Fibroblast of lung (primary cell): Measurements from ENCODE around the gene FOXR1. TPM values are rescaled to one million over a fixed set of nuclear protein-coding genes. Genes with fewer than 3 reads are reported as not detected.

Experiments used
- DNase-seq, 2 donors: peaks; one replicate each; pipeline versions ENCODE4 v3.0.0 to v3.0.0-alpha.2; 2010; ENCODE audit warnings: low read depth in 2 of 2
- H2AFZ ChIP-seq: 2 replicates; pipeline ENCODE4 v1.5.1; 2012; ENCODE audit warnings: low read length, control low read depth, inconsistent platforms
- H3K27ac ChIP-seq: 2 replicates; pipeline ENCODE4 v1.5.1; 2011; ENCODE audit warnings: low read length, control low read depth; ENCODE audit not compliant: insufficient read depth
- H3K27me3 ChIP-seq: 2 replicates; pipeline ENCODE4 v1.5.1; 2011; ENCODE audit warnings: mild to moderate bottlenecking, low read length; ENCODE audit not compliant: control insufficient read depth, insufficient read depth
- H3K36me3 ChIP-seq: 2 replicates; pipeline ENCODE4 v1.5.1; 2011; ENCODE audit warnings: low read length; ENCODE audit not compliant: control insufficient read depth, insufficient read depth
- H3K4me1 ChIP-seq: 2 replicates; pipeline ENCODE4 v1.5.1; 2011; ENCODE audit warnings: low read length; ENCODE audit not compliant: control insufficient read depth, insufficient read depth; ENCODE audit errors: extremely low read depth
- H3K4me2 ChIP-seq: 2 replicates; pipeline ENCODE4 v1.5.1; 2011; ENCODE audit warnings: low read length, control low read depth; ENCODE audit not compliant: insufficient read depth; ENCODE audit errors: extremely low read depth
- H3K4me3 ChIP-seq, 4 experiments: fragments of 200-600 bp in 1 of 4; sonication (generic) in 1 of 4; replicated peaks in 1 of 4; 2 replicates each; pipeline ENCODE4 v1.5.1; 2011 to 2016; ENCODE audit warnings: low read length in 4 of 4, low read depth in 3 of 4, mild to moderate bottlenecking in 3 of 4, control low read depth in 2 of 4, inconsistent platforms in 1 of 4, mixed read lengths in 1 of 4; ENCODE audit not compliant: insufficient read depth in 1 of 4; ENCODE audit errors: control extremely low read depth in 1 of 4
- H3K79me2 ChIP-seq: 2 replicates; pipeline ENCODE4 v1.5.1; 2012; ENCODE audit warnings: mild to moderate bottlenecking, low read length, inconsistent platforms; ENCODE audit not compliant: control insufficient read depth, insufficient read depth
- H3K9ac ChIP-seq: 2 replicates; pipeline ENCODE4 v1.5.1; 2011; ENCODE audit warnings: mild to moderate bottlenecking, low read length, control low read depth; ENCODE audit not compliant: insufficient read depth
- H3K9me3 ChIP-seq: 2 replicates; pipeline ENCODE4 v1.5.1; 2012; ENCODE audit warnings: low read depth, low read length; ENCODE audit not compliant: control insufficient read depth, insufficient read depth
- H4K20me1 ChIP-seq: 2 replicates; pipeline ENCODE4 v1.5.1; 2011; ENCODE audit warnings: low read length; ENCODE audit not compliant: control insufficient read depth, insufficient read depth; ENCODE audit errors: extremely low read depth
- EZH2 ChIP-seq: IDR thresholded peaks from 2 replicates; pipeline ENCODE4 v1.5.1; 2012; ENCODE audit warnings: low read length, control low read depth, mild to moderate bottlenecking; ENCODE audit errors: missing control alignments
- polyA plus RNA-seq, 2 donors: library from polyadenylated mRNA; depleted of rRNA in 1 of 2; stranded (reverse) in 1 of 2; unstranded in 1 of 2; fragments of >200 nt; gene quantifications; 2 replicates each; pipeline ENCODE4 v1.2.1, GENCODE V29; 2011 to 2012; ENCODE audit warnings: missing spikeins in 1 of 2
- total RNA-seq: library from RNA; depleted of rRNA; stranded (reverse); fragments of >200 nt; gene quantifications from 2 replicates; pipeline ENCODE4 v1.2.1, GENCODE V29; 2014
- TF ChIP-seq, protein P1 (sequence below), 2 donors: IDR thresholded peaks in 1 of 2; conservative IDR thresholded peaks in 1 of 2; 1 replicate in 1 of 2; 2 replicates in 1 of 2; pipeline ENCODE4 v1.5.1; 2011 to 2012; ENCODE audit warnings: low read length in 2 of 2, control low read depth in 1 of 2, inconsistent platforms in 1 of 2, low read depth in 1 of 2, mild to moderate bottlenecking in 1 of 2

Gene FOXR1
- total and polyA plus RNA-seq, 2 donors (not counting 1 experiment from before 2014, with no cell fraction given): not detected

DNA sequence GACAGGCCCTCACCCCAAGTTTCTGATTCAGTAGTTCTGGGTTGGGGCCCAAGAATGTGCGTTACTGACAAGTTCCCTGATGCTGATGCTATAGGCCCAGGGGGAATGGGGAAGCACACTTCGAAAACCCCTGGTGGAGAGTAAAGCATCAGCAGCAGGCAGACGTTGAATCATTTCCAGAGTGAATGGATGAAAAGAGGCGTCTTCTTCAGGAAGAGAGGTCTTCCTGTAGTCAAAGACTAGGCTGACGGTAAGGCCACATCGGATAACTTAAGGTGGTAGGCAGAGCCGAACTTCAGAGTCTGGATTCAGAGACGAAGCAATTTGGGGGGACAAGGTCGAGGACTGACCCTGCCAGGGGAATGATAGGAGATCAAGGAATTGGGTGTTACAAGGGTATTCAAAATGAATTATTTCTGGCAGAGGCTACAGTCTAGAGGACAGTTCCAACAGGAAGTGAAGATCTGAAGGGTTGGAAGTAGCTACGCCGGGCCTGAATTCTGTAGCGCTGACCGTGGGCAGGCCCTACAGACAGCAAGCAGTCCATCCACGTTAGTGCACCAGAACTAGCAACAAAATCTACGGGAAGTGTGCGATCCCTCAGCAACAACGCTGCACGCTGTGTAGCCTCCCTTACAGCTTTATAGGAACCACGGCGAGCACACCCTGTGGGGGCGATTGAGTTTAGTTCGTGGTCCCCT, 25.5 kb downstream of the FOXR1 start:
- peak in 1 of 2 donors; percentile 17 for DNase-seq
- H4K20me1 ChIP-seq: no peaks in the 10 kb centered on the region
- peak overlapping the region; percentile 99 for H2AFZ ChIP-seq
- no peaks in the 10 kb centered on the region for H3K27me3 ChIP-seq
- TF ChIP-seq, protein P1, sequence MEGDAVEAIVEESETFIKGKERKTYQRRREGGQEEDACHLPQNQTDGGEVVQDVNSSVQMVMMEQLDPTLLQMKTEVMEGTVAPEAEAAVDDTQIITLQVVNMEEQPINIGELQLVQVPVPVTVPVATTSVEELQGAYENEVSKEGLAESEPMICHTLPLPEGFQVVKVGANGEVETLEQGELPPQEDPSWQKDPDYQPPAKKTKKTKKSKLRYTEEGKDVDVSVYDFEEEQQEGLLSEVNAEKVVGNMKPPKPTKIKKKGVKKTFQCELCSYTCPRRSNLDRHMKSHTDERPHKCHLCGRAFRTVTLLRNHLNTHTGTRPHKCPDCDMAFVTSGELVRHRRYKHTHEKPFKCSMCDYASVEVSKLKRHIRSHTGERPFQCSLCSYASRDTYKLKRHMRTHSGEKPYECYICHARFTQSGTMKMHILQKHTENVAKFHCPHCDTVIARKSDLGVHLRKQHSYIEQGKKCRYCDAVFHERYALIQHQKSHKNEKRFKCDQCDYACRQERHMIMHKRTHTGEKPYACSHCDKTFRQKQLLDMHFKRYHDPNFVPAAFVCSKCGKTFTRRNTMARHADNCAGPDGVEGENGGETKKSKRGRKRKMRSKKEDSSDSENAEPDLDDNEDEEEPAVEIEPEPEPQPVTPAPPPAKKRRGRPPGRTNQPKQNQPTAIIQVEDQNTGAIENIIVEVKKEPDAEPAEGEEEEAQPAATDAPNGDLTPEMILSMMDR (conservative IDR thresholded peaks at IDR 0.05 in 1 of 2, IDR thresholded peaks at IDR 0.05 in 1 of 2; ENCODE audit: low read depth in 1 of 2, low read length in 2 of 2): peak; percentile 13 to 33
- no peak for TF ChIP-seq EZH2
- H3K4me3 ChIP-seq: peak overlapping the region; percentile 73 to 97 (median 87)
- H3K79me2 ChIP-seq: peaks cover 15% of the 10 kb centered on the region
- H3K27ac ChIP-seq: peak overlapping the region; percentile 87
- H3K9me3 ChIP-seq: no peaks in the 10 kb centered on the region
- H3K9ac ChIP-seq: peak overlapping the region; percentile 53
- H3K4me2 ChIP-seq: peak overlapping the region; percentile 92
- H3K4me1 ChIP-seq: no peaks in the 10 kb centered on the region
- H3K36me3 ChIP-seq: no peaks in the 10 kb centered on the region

DNA sequence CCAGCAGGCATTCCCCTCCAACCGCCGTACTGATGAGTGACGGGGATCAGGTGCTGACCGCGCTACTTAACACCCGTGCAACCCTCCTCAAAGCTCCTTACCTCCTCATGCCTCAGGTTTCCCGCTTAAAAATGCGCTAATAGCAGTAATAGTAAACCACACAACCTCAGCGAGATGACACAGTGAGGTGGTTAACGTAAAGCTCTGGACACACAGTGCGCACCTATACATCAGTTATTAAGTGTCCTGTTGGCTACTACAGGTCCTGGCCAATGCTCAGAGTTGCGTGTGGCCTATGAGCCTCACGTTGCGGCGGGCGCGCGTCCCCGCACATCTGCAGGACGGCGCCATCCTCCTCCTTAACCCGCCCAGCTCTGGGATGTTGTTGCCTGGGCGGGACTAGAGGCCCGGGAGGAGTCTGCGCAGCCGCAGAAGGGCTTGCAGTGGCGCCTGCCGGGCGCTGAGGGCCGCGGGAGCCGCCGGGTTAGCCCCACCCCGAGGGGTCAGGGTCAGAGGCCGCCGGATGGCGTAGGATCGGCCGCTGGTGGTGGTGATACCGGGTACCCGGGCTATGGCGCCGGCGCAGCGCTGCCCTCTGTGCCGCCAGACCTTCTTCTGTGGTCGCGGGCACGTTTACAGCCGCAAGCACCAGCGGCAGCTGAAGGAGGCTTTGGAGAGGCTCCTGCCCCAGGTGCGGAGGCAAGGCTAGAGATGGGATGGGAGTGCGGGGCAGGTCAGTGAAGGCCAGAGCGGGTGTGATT, 26.2 kb downstream of the FOXR1 start, which contains the start of gene CENATAC:
Gene CENATAC, plus strand, starts transcription at position 512 of the 761 bp plus-strand sequence. Its CDS starts 60 bp downstream, at position 572.
- peaks cover 15% of the 10 kb centered on the region for H3K79me2 ChIP-seq
- no peaks in the 10 kb centered on the region for H3K9me3 ChIP-seq
- peak within 1 kb of the TSS; percentile 95 for H3K4me2 ChIP-seq
- H3K4me1 ChIP-seq: no peaks in the 10 kb centered on the region
- TF ChIP-seq, protein P1 (conservative IDR thresholded peaks at IDR 0.05 in 1 of 2, IDR thresholded peaks at IDR 0.05 in 1 of 2; ENCODE audit: low read depth in 1 of 2, low read length in 2 of 2): no peak
- no peak for TF ChIP-seq EZH2
- H3K36me3 ChIP-seq: no peaks in the 10 kb centered on the region
- H3K27ac ChIP-seq: peak within 1 kb of the TSS; percentile 87
- peak; percentile 74 to 89 for DNase-seq
- H3K4me3 ChIP-seq: peak within 1 kb of the TSS; percentile 73 to 97 (median 87)
- H3K27me3 ChIP-seq: no peaks in the 10 kb centered on the region
- H3K9ac ChIP-seq: peak within 1 kb of the TSS; percentile 88
- H4K20me1 ChIP-seq: no peaks in the 10 kb centered on the region
- H2AFZ ChIP-seq: peak within 1 kb of the TSS; percentile 99

DNA sequence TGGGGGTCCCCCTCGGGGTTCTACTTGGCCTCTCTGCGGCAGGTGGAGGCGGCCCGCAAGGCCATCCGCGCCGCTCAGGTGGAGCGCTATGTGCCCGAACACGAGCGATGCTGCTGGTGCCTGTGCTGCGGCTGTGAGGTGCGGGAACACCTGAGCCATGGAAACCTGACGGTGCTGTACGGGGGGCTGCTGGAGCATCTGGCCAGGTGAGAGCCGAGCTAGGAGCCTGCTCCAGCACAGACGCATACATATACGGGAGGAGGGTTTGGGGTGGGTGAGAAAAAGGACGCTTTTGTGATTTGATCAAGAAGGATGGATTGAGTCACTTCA, 26.8 kb downstream of the FOXR1 start:
- Histone ChIP-seq H3K4me1 (no peaks in the 10 kb centered on the region), H3K9ac (peak overlapping the region; percentile 88), H3K79me2 (peaks cover 15% of the 10 kb centered on the region), H4K20me1 (no peaks in the 10 kb centered on the region), H3K4me2 (peak overlapping the region; percentile 95), H3K27ac (peak overlapping the region; percentile 87), H3K36me3 (peaks cover 3% of the 10 kb centered on the region), H3K9me3 (no peaks in the 10 kb centered on the region), H3K4me3 (peak overlapping the region; percentile 73 to 97 (median 87)), H3K27me3 (no peaks in the 10 kb centered on the region), H2AFZ (peak overlapping the region; percentile 88)
- TF ChIP-seq, protein P1 (conservative IDR thresholded peaks at IDR 0.05 in 1 of 2, IDR thresholded peaks at IDR 0.05 in 1 of 2; ENCODE audit: low read depth in 1 of 2, low read length in 2 of 2): no peak
- no peak for TF ChIP-seq EZH2
- DNase-seq: no peak
